Fibroblast of skin of left biceps (primary cell): ENCODE data around the gene CCDC28B.

Experiments used
- DNase-seq, 2 experiments: peaks; one replicate each; pipeline ENCODE4 v3.0.0-alpha.2; 2013; ENCODE audit warnings: low read depth in 2 of 2

CCDC28B gene

GRCh38 chr1:32221980-32222755, 21.8 kb downstream of the CCDC28B start, which contains the start of the genes EIF3I and TMEM234:
EIF3I (plus strand) TSS chr1:32222407; CDS start chr1:32222442, 35 bp downstream.
TMEM234 (minus strand) TSS chr1:32222353; CDS start chr1:32222322, 31 bp downstream.
- peak; percentile 64 to 74 for DNase-seq

- no peak for DNase-seq
Measured at GRCh38 chr1:32223683-32224082, 23.3 kb downstream of the CCDC28B start.

GRCh38 chr1:32224285-32224684, 23.9 kb downstream of the CCDC28B start:
- no peak for DNase-seq

- no peak for DNase-seq
Measured at GRCh38 chr1:32228771-32229170, 28.4 kb downstream of the CCDC28B start.

- DNase-seq = no peak
Measured at GRCh38 chr1:32231843-32232432, 31.5 kb downstream of the CCDC28B start.

- no peak for DNase-seq
Measured at GRCh38 chr1:32232558-32233304, 32.3 kb downstream of the CCDC28B start.

GRCh38 chr1:32234792-32235191, 34.4 kb downstream of the CCDC28B start:
- DNase-seq = no peak

- no peak for DNase-seq
Measured at GRCh38 chr1:32239337-32239736, 38.9 kb downstream of the CCDC28B start.

GRCh38 chr1:32239790-32240139, 39.4 kb downstream of the CCDC28B start:
- no peak for DNase-seq

- DNase-seq = no peak
Measured at GRCh38 chr1:32240140-32240951, 40.0 kb downstream of the CCDC28B start.

- DNase-seq = no peak
Measured at GRCh38 chr1:32241001-32241763, 40.8 kb downstream of the CCDC28B start.

- DNase-seq = no peak
Measured at GRCh38 chr1:32242341-32242851, 42.0 kb downstream of the CCDC28B start.

GRCh38 chr1:32246888-32247273, 46.5 kb downstream of the CCDC28B start, which contains the start of gene FAM167B:
FAM167B (plus strand) TSS chr1:32247222; CDS start chr1:32247422, 200 bp downstream.
- DNase-seq = peak in 1 of 2 experiments; percentile 20

- DNase-seq = no peak
Measured at GRCh38 chr1:32247452-32247851, 47.1 kb downstream of the CCDC28B start.

- no peak for DNase-seq
Measured at GRCh38 chr1:32247983-32248889, 47.8 kb downstream of the CCDC28B start.

- no peak for DNase-seq
Measured at GRCh38 chr1:32249831-32250525, 49.6 kb downstream of the CCDC28B start.

- no peak for DNase-seq
Measured at GRCh38 chr1:32250893-32251716, 50.7 kb downstream of the CCDC28B start, which contains the start of gene LCK. LCK (plus strand) TSS chr1:32251265; CDS start chr1:32274330, 23,065 bp downstream.
